GM06990 (cell line): Measurements from ENCODE around the gene MRPS33.

Experiments used
- DNase-seq: peaks from one replicate; pipeline ENCODE4 v3.0.0-alpha.2; 2011; ENCODE audit not compliant: insufficient read length; ENCODE audit errors: extremely low read depth
- H3K27me3 ChIP-seq: replicated peaks from 2 replicates; pipeline ENCODE4 v1.6.0; 2011; ENCODE audit warnings: low read length; ENCODE audit not compliant: control insufficient read depth, insufficient read depth
- H3K36me3 ChIP-seq: 2 replicates; pipeline ENCODE4 v1.5.1; 2011; ENCODE audit warnings: low read length; ENCODE audit not compliant: control insufficient read depth, insufficient read depth
- H3K4me3 ChIP-seq: replicated peaks from 2 replicates; pipeline ENCODE4 v1.5.1; 2011; ENCODE audit warnings: low read depth, mild to moderate bottlenecking, control low read depth, low read length
- TF ChIP-seq, protein P1 (sequence below): IDR thresholded peaks from 2 replicates; pipeline ENCODE4 v1.5.1; 2011; ENCODE audit warnings: low read length, control low read depth, mild to moderate bottlenecking, inconsistent platforms; ENCODE audit not compliant: insufficient read depth, poor library complexity, severe bottlenecking

The MRPS33 gene

DNA sequence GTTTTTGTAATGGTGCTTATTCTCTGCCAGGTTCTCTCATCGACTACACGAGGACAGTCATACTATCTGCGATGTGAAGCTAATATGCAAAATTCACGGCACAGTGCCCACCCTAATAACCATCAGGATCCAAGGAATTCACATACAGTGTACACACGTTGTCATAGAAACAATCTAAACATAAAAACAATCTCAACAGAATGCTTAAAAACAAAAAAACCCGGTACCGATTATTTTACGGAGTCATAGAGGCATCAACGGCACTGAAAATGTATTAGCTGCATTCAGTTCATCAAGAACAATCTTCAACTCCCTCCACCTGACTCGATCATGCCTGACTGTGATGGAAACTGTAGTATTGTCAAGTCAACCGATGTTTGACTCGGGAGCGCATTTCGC, 628 bp downstream of the MRPS33 start:
- DNase-seq: no peak
- peak overlapping the region; percentile 80 for H3K4me3 ChIP-seq
- TF ChIP-seq, protein P1, sequence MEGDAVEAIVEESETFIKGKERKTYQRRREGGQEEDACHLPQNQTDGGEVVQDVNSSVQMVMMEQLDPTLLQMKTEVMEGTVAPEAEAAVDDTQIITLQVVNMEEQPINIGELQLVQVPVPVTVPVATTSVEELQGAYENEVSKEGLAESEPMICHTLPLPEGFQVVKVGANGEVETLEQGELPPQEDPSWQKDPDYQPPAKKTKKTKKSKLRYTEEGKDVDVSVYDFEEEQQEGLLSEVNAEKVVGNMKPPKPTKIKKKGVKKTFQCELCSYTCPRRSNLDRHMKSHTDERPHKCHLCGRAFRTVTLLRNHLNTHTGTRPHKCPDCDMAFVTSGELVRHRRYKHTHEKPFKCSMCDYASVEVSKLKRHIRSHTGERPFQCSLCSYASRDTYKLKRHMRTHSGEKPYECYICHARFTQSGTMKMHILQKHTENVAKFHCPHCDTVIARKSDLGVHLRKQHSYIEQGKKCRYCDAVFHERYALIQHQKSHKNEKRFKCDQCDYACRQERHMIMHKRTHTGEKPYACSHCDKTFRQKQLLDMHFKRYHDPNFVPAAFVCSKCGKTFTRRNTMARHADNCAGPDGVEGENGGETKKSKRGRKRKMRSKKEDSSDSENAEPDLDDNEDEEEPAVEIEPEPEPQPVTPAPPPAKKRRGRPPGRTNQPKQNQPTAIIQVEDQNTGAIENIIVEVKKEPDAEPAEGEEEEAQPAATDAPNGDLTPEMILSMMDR: no peak
- no peaks in the 10 kb centered on the region for H3K27me3 ChIP-seq
- H3K36me3 ChIP-seq: no peaks in the 10 kb centered on the region

DNA sequence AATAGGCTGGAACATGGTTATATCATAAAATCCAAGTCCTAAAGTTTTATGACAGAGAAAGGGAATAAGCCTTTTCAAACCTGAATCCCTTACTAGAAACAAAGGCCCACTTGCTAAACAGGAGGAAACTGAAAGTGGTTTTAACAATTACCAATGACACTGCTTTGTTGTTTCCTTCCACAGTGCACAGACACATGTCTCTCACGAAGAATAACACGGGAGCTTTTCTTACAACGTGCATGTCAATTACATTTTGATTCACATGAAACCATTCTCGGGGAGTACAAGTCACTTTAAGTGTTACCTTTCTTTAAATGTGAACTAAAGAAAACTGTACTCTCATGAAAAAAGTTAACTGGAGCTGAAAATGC, 1.4 kb downstream of the MRPS33 start:
- Histone ChIP-seq H3K36me3 (no peaks in the 10 kb centered on the region), H3K4me3 (no peak overlapping the region), H3K27me3 (no peaks in the 10 kb centered on the region)
- TF ChIP-seq, protein P1: no peak
- DNase-seq: no peak

DNA sequence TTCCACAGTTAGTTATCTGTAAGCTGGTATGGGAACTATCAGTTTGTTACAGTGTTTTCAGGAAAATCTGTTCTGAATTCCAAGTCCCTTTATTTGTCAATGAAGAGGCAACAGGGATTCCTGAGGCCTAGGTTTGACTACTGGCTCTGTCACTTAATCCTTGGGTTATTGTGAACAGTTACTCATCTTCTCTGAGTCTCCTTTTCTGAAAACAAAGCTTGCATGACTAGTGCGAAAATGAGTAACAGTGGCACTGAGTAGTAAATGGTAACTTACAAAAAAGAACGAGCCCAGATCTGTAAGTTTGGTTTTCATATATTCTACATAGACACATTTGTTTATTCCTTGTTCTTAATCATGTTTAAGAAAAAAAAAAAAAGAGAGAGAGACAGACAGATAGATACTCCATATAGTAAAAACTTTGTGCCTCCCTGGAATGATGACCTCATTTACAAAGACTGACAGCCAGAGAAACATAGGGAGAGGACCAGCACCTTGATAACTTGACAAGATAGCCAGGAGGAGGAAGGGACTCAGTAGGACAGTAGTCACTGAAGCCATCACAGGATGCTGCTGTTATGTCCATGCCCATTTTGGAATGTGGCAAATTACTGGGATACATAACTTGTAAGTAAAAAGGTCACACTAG, 1.9 kb downstream of the MRPS33 start:
- no peak for DNase-seq
- Histone ChIP-seq H3K27me3 (no peaks in the 10 kb centered on the region), H3K36me3 (no peaks in the 10 kb centered on the region), H3K4me3 (no peak overlapping the region)
- TF ChIP-seq, protein P1: no peak

DNA sequence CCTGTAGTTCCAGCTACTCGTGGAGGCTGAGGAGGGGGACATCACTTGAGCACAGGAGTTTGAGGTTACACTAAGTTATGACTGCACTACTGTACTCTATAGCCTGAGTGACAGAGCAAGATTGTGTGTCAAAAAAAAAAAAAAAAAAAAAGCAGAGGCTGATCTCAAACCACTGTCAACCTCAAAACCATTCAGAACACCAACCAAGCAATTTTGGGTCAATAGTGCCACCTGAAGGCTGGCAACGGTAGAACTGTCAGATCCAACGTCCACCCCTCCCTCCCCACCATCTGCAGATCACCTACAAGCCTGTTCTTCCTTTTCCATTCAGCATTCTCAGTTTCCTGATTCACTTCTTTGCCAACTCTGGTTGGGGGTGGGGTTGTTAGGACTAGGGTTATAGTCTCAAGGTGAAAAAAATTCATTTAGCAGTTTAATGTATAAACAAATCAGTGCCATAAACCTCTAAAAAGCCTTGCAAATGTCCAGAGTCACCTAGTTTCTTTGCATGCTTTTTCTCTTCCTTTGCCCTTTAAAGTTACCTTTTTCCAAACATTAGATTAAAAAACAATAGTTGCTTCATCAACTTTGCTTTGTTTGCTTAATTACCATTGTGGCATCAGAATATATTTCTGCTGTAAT, 2.6 kb downstream of the MRPS33 start:
- Histone ChIP-seq H3K4me3 (no peak overlapping the region), H3K36me3 (peaks cover 2% of the 10 kb centered on the region), H3K27me3 (no peaks in the 10 kb centered on the region)
- DNase-seq: peak; percentile 29
- TF ChIP-seq, protein P1: peak; percentile 60

DNA sequence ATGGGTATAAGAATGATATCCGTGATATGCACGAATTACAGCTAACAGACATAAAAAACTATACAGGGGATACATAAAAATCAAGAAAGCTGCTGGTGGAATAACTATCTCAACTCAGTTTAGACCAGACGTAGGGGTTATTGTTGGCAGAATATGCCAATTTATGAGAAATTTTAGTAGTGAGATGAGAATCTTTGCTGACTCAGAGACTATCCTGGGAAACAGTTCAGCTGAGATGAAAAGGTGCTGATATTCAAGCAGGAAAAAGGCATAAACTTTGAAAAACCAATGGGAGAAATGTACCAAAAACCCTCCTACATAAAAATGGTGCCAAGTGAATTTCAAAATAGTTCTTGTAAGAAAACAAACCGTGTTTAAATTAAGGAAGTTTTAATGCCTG, 3.3 kb downstream of the MRPS33 start:
- H3K27me3 ChIP-seq: no peaks in the 10 kb centered on the region
- peaks cover 3% of the 10 kb centered on the region for H3K36me3 ChIP-seq
- TF ChIP-seq, protein P1: no peak
- no peak for DNase-seq
- H3K4me3 ChIP-seq: no peak overlapping the region
